Activated CD8-positive, alpha-beta memory T cell treated with anti-CD3 and anti-CD28 coated beads for 4 hours (primary cell): ENCODE measurements around the gene CYP26A1.
A peak's percentile ranks its signal among the peaks of the same experiment; 100 is the strongest.
"Not testable (repeated sequence)": the region's sequence is repeated elsewhere in the genome, so short reads cannot be mapped to it uniquely, and the experiment has no call there.

Experiments
- DNase-seq, 2 donors: peaks; one replicate each; pipeline ENCODE4 v3.0.0-alpha.2; 2020; ENCODE audit warnings: low read depth in 2 of 2

The CYP26A1 gene

DNA sequence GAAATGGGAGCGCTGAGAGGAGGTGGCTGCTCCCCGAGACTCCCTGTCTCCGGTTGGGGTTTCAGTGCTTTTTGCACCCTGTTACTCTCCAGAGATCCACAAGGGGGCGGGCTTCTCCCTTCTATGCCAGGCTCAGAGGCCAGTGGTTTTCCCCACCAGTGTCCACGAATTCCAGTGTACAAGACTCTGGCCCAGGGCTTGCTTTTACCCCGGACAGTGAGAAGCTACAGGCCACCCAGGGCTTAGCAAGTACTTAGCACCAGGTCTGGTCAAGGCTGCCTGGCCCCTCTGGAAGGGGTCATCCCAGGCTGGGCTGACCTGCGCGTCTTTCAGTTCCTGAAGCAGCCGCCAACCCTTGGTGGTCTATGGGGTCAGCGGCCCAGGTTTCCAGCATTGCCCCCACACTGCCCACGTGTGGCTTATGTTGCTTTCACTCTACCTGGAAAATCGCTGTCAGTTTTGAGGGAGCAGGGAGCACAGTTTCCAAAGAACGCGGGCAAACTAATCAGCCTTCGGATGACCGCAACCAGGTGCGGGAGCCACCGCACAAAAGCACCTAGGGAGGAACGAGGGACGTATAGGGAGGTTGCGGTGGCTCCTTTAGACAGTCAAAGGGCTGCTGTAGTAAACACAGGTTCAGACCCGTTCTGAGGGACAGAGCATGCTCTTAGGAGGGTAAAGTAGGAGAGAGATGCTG is 6.8 kb downstream of the CYP26A1 start:
- DNase-seq: no peak

DNA sequence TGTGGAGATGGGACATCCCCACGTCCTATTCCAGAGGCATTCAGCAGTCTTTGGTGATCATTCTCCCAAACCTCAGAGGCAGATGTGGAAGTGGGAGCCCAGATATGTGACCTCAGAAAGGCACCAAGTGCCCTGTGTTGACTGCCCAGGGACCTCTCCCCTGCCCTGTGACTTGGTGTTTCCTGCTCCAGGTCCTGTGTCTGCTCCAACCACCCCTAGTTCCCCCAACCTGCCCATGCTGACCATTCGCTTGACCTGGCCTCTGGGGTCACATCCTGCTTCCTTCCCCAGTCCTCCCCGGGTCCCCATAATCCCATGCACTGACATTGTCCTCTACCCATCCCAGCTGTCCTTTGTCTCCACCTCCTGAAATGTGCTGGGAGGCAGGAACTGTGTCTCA is 7.6 kb downstream of the CYP26A1 start:
- no peak for DNase-seq

DNA sequence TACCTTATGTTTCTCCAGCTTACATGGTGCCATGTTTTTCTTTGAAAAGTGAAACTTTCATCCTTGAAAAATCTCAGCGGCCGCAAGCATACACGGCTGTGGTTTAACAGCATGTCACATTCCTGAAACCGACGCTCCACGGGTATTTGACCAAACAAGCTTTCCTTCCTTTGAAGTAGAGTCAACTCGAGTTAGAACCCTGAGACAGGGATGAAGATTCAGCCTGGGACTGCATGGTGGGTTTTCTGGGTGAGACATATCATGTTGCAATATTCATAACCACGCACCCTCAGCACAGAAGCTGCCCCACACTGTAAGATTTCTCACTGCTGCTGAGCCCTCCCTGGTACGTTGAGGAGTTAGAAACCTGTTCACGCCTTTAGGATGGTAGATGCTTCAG is 8.1 kb downstream of the CYP26A1 start:
- DNase-seq: no peak

DNA sequence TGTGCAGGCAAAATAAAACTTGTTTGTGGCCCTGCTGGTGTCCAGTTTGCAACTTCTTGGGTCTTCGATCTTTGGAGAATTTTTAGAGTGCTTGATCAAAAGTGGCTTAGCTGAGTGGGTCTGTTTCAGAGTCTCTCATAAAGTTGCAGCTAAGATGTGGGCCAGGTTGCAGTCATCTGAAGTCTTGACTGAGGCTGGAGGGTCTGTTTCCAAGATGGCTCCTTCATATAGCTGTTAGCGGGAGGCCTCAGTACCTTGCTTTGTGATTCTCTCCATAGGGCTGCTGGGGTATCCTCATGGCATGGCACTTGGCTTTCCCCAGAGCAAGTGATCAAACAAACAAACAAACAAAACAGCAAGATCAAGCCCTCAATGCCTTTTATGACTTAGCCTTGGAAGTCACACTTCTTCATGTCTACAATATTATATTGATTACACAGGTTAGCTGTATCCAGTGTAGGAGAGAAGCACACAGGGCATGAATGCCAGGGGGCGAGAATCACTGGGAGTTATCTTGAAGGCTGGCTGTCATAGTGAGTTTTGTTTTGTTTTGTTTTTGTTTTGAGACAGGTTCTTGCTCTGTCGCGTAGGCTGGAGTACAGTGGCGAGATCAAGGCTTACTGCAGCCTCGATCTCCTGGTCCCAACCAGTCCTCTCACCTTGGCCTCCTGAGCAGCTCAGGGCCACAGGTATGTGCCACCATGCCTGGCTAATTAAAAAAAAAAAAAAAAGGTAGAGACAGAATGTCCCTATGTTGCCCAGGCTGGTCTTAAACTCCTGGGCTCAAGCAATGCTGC is 10.2 kb downstream of the CYP26A1 start:
- no peak for DNase-seq

DNA sequence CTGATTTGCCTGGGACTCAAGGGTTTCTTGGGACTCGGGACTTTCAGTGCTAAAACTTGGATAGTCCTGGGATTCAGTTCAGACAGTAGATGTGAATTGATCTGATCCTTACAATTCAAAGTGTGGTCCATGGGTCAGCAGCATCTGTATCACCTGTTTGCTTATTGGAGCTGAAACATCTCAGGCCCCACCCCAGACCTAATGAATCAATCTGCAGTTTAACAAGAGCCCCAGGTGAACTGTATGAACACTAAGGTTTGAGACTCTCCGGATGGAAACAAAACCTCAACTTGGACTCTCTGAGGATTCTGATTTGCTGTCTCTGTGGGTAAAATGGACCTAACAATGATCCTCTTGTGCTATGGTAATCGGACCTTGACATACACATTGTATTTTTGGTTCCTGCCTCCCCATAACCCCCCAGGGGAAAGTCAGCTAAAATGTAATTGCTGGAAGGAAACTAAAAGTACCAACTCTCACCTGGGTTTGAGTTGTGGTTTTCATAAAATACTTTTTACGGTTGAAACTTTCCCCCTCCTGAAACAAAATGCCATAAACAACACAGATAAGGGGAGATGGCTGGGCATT is 11.7 kb downstream of the CYP26A1 start:
- no peak for DNase-seq

DNA sequence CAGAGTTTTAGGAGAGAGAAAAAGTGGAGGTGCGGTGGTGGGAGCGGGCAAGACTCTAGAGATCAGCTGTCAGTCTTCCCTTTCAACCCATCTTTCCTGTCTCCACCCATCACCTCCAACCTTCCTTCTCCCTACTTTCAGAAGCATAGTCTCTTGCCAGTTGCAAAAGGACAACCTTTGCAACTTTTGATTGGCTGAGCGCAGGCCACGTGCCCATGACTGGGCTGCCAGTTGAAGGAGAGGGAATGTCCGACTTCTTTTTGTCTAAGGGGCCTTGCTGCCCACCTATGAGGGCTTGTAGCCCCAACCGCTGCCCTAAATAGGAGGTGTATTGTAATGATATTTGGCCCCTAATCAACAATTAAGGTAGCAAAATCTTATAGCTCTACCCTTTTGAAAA is 12.6 kb downstream of the CYP26A1 start:
- no peak for DNase-seq

DNA sequence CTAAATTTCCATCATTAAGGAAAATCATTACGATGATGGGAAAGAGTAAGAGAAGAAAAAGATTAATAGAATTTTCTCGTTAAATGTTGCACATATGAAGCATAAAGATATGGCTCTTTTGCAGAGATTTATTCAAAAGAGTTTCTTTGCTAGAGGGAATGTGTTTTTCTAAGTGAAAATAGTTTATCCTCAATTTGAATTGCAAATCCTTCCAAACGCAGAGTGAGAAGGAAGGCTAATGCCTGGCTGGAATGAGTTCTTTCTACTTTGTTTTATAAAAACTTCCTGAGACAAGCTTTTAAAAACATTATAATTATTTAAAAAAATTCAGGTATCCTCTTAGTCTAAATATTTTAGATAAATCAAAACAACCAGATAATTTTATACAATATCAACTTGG is 14.2 kb downstream of the CYP26A1 start:
- no peak for DNase-seq

DNA sequence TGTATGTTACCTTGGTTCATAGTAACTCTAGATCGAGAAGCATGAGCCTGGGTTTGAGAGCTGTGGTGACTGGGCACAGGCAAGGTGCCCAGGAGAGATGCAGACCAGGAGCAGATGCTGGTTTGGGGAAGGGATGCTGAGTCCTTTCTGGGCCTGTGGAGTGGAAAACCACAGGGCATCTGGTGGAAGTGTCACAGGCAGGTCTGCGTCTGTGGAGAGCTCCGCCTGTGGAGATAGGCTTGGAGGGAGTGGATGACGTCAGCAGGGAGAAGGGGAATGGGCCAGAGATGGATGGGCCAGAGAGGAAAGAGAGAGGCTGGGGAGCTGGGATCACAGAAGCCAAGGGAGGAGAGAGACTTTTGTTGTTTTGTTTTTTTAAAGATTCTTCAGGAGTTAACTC is 14.8 kb downstream of the CYP26A1 start:
- no peak for DNase-seq

DNA sequence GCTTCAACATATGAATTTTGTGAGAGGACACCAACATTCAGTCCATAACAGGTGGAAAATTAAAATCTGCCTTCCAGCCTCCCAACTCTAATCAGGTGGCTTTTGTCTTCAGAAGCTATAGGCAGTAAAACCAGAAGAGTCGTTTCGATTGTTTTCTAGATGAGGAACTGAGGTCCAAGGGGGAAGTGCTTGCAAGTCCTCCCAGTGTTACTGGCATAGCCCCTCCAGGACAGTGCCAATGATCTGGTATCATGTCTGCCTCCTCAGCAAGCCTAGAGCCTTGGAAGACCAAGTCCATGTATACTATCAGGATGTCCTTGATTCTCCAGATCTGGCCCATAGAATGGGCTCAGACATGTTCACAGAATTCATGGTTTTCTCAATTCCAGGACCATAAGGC is 16.9 kb downstream of the CYP26A1 start:
- DNase-seq: no peak

DNA sequence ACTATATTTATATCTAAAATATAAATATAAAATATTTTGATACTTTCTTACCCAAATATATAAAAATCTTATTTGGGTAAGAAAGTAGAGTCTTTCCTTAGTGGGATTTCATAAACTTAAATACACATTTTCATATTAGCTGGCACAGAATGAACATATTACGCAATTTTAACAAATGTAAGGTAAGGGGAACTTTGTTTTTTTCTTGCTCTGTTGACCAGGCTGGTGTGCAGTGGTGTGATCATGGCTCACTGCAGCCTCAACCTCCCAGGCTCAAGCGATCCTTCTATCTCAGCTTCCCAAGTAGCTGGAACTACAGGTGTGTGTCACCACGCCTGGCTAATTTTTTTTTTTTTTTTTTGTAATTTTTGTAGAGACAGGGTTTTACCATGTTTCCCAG is 18.3 kb downstream of the CYP26A1 start:
- no peak for DNase-seq

DNA sequence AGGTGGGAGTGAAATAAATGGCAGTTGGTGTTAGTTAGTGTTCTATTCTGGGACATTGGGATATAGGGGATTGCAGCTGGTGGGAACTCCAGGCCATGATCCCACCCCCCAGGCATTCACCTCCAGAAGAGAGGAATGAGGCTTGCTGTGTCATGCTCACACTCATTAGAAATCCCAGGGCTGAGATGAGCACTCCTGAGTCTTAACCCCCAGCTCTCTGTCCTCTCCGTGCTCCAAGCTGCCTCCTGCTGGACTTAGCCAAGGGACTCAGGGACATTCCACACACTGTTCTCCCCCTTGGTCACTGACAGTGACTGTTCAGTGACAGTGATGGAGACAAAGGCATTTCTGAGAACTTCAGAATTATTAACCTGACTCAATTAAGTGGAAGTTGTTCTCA is 21.5 kb downstream of the CYP26A1 start:
- no peak for DNase-seq

DNA sequence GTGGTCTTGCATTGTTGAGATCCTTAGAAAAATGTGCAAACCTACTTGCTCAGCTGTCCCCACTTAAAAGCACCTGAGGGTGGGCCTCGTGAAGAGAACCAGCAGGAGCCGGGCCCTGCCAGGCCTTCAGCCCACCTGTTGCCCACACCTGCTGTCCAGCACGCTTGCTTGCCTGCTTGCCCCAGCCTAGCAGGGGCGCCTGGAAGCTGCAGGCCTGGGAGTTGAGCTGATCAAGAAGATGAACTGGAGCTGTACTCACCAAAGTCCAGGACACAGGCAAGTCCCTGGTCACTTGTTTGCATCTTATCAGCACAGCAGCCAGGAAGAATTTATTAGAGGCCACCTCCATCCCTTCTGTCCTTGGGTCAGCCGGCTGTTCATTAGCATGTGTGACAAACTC is 23.2 kb downstream of the CYP26A1 start:
- DNase-seq: no peak

DNA sequence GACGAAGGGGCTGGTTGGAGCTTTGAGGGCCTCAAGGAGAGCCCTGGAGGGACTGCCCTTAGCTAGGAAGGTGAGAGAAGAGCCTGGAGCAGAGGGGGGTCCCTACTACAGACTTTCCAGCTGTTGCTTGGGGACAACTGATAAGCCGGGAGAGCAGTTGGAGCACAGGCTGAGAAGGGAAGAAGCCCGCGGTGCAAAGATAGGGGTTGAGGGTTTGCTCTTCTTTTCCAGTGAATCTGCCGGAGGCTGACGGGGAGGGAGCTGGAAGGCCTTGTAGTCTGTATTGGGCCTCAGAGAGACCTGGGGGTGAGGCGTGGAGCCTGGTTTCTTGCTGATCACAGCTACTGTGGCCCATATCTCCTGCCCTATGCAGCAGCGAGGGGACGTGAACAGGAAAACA is 23.7 kb downstream of the CYP26A1 start:
- no peak for DNase-seq

DNA sequence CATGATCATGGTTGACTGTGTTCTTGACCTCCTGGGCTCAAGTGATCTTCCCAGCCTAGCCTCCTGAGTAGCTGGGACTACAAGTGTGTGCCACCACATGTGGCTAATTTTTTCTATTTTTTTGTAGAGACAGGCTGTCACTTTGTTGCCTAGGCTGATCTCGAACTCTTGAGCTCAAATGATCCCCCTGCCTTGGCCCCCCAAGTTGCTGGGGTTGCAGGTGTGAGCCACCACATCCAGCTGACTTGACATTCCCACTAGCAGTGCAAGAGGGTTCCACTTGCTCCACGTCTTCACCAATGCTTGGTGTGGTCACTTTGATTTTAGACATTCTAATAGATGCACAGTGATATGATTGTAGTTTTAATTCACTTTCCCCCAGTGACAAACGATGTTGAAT is 25.1 kb downstream of the CYP26A1 start:
- DNase-seq: no peak

DNA sequence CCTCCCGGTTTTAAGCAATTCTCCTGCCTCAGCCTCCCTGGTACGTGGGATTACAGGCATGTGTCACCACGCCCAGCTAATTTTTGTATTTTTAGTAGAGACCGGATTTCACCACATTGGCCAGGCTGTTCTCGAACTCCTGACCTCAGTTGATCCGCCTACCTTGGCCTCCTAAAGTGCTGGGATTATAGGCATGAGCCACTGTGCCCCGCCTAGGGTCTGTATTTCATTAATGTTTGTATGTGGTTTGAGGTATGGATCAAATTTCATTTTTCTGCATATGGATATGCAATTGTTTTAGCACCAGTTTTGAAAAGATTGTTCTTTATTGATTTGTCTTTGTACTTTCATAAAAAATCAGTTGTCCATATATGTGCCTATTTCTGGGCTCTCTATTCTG is 26.0 kb downstream of the CYP26A1 start:
- DNase-seq: no peak

DNA sequence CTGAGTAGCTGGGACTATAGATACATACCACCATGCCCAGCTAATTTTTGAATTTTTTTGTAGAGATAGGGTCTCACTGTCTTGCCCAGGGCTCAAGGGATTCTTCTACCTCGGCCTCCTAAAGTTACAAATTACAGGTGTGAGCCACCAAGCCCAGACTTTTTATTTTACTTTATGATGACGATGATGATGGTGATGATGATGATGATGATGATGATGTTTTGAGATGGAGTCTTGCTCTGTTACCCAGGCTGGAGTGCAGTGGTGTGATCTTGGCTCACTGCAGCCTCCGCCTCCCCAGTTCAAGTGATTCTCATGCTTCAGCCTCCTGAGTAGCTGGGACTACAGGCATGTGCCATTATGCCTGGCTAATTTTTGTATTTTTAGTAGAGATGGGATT is 27.5 kb downstream of the CYP26A1 start:
- not testable (repeated sequence) for DNase-seq

DNA sequence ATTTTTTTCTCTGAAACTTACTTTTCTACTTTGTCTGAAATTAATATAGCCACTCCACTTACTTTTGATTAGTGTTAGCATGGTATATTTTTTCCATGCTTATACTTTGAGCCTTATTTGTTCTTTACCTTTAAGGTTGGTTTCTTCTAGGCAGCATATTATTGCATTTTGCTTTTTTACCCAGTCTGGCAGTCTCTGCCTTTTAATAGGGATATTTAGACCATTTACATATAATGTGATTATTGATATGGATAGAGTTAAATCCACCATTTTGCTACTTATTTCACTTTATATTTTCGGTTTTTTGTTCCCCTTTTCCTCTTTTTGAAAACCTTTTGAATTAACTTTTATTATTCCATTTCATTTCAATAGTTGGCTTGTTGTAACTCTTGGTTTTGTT is 30.3 kb downstream of the CYP26A1 start:
- DNase-seq: no peak

DNA sequence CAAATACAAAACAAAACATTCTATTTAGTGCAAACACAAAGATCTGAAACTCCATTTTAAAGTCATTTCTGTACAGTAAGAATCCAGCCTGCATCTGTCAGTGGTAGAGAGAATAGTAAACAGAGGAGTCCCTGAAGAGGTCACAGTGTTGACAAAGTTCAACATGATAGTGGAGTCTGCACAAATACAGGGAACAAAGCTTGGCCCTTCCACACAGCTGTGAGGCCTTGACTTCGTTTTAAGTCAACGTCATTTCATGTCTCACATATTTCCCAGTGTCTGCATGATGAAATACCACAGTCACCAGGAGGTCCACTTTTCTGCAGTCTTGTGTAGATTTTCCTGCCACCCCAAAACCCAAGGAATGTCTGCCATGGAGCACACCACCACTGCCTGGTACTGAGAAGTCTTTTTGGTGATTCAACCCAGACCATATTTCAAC is 33.0 kb downstream of the CYP26A1 start:
- DNase-seq: no peak

DNA sequence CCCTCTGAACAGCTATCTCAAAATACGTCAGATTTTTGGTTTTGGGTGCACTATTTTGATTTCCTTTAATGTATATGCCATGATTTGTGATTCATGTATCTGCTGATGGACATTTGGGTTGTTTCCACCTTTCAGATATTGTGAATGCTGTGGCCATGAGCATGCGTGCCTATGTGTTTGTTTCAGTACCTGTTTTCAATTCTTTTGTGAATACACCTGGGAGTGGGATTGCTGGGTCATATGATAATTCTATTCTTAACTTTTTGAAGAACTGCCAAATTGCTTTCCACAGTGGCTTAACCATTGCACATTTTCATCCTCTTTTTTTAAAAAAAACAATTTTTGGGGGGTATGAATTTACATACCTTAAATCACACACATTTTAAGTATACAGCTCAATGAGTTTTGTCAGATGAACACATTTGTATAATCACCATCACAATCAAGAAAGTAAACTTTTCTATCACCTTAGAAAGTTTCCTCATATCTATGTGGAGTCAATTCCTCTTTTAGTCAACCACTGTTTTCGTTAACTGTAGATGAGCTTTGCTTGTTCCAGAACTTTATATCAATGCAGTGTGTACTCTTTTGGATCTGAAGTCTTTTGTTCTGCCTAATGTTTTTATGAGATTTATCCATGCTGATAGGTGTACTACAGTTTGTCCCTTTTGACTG is 36.9 kb downstream of the CYP26A1 start:
- DNase-seq: no peak

DNA sequence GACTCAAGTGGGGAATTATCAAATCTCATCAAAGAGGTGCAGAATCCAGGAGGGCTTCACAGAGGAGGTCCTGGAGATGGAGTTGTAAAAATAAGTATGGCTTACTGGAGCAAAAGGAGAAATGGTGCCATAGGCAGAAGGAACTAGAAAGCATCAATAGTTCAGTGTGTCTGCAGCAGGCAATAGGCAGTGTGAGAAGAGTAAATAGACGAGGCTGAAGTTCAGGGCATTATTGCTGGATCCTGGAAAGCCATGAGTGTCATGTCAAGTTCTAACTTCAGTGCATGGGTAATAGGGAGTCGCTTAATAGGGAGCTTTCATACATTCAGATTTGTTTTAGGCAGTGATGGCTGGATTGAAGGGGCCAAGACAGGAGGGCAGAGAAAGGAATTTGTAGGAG is 39.3 kb downstream of the CYP26A1 start:
- no peak for DNase-seq

DNA sequence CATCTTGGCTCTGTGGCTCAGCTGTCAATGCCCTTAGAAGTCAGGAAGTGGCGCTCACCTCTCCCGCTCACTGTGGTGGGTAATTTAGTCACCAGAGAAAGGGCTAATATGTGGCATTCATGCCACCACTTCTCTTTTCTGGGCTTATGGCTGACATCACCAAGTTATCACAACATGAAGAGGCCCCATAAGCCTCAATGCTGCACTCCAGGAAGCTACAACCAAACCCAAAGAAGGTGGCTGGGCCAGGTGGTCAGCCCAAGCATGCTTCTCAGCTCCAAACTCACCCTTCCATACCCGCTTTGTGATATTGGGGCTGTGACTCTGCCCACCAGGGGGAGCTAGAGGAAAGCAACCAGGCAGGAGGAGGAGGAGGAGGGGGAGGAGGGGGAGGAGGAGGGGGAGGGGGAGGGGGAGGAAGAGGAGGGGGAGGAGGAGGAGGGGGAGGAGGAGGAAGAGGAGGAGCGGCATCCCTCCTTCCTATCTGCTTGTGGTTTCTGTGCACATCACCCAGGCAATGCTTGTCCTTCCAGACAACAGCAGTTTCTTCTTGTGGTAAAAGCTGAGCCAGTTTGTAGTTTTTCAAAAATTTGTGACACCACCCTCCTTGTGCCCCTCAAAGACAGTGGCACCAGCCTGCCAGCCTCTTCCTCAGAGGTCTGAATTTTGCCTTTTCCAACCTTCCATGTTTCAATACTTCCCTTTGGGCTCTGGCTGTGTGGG is 42.1 kb downstream of the CYP26A1 start:
- peak; percentile 17 to 35 for DNase-seq

DNA sequence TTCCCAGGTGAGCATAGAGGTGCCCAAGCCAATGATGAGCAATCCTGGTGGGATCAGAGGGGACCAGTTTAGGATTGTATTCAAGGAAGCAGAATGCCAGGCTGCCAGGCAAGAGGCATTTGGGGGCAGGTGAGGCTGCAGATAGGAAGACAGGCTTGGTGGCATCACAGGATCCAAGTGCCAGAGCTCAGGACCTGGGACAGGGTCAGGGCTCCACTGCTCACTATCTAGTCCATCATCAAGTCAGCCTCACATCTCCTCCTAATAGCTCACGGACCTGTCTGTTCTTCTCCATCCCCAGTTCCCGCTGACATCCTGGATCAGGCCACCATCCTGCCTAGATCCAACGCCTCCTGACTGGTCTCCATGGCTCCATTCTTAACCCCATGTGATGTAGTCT is 47.6 kb downstream of the CYP26A1 start:
- DNase-seq: no peak
